HepG2 (cell line): Measurements from ENCODE around the gene CUL2. TPM values are rescaled to one million over a fixed set of nuclear protein-coding genes. Genes with fewer than 3 reads are reported as not detected.

Experiments
- ATF7 ChIP-seq, 2 experiments: fragments of 450-650 bp in 1 of 2; sonication (generic) in 1 of 2; formaldehyde crosslinking in 1 of 2; IDR thresholded peaks; 2 replicates each; pipeline versions ENCODE4 v1.4.0 to v1.6.1; 2016 to 2020; ENCODE audit warnings: antibody characterized with exemption in 1 of 2, mild to moderate bottlenecking in 1 of 2, missing genetic modification reagents in 1 of 2
- FOXA3 ChIP-seq: IDR thresholded peaks from 2 replicates; pipeline ENCODE4 v1.6.1; 2016; ENCODE audit warnings: missing genetic modification reagents, missing compliant biosample characterization
- HNRNPL ChIP-seq: fragments of 200-400 bp; formaldehyde crosslinking; IDR thresholded peaks from 2 replicates; pipeline ENCODE4 v1.6.1; 2017; ENCODE audit warnings: mild to moderate bottlenecking, low read depth, low read length
- TGIF2 ChIP-seq: IDR thresholded peaks from 2 replicates; pipeline ENCODE4 v1.6.1; 2016; ENCODE audit warnings: control low read depth, missing compliant biosample characterization
- TIGD3 ChIP-seq: sonication (generic); formaldehyde crosslinking; IDR thresholded peaks from 2 replicates; pipeline ENCODE4 v1.5.1; 2020; ENCODE audit warnings: mild to moderate bottlenecking, missing genetic modification reagents, borderline replicate concordance
- ZNF484 ChIP-seq: sonication (generic); formaldehyde crosslinking; IDR thresholded peaks from 2 replicates; pipeline ENCODE4 v1.5.1; 2020; ENCODE audit warnings: mild to moderate bottlenecking, low read depth, missing genetic modification reagents, borderline replicate concordance
- ZNF644 ChIP-seq: IDR thresholded peaks from 2 replicates; pipeline ENCODE4 v1.6.1; 2016; ENCODE audit warnings: low read depth
- ZNF646 ChIP-seq: sonication (generic); formaldehyde crosslinking; IDR thresholded peaks from 2 replicates; pipeline ENCODE4 v1.9.0; 2021; ENCODE audit warnings: mild to moderate bottlenecking, missing genetic modification reagents
- ZNF83 ChIP-seq: sonication (generic); formaldehyde crosslinking; IDR thresholded peaks from 2 replicates; pipeline ENCODE4 v1.4.0; 2020; ENCODE audit warnings: missing genetic modification reagents, mild to moderate bottlenecking, borderline replicate concordance
- polyA plus RNA-seq, 8 experiments: library from polyadenylated mRNA; depleted of rRNA in 3 of 8; stranded (reverse) in 7 of 8; unstranded in 1 of 8; fragments of >200 nt; fragmentation: Illumina TruSeq in 4 of 8; extraction: Trizol in 4 of 8; gene quantifications; 2 replicates each; pipeline versions ENCODE4 v1.2.1 to v1.2.3, GENCODE V29; 2011 to 2016; ENCODE audit warnings: low read depth in 4 of 8, missing spikeins in 1 of 8, mixed read lengths in 1 of 8; ENCODE audit not compliant: insufficient read depth in 1 of 8
- total RNA-seq, 5 experiments: library from RNA; depleted of rRNA; stranded (reverse); fragments of >200 nt; fragmentation: Illumina TruSeq; extraction: Trizol; gene quantifications; 2 replicates each; pipeline ENCODE4 v1.2.3, GENCODE V29; 2016; ENCODE audit warnings: low read depth in 1 of 5
- TF ChIP-seq, protein P1 (sequence below), 2 experiments: sonication (generic) in 1 of 2; formaldehyde crosslinking in 1 of 2; IDR thresholded peaks; 2 replicates each; pipeline versions ENCODE4 v1.4.0 to v1.6.1; 2016 to 2020; ENCODE audit warnings: borderline replicate concordance in 1 of 2, low read depth in 1 of 2, mild to moderate bottlenecking in 1 of 2, missing genetic modification reagents in 1 of 2
- TF ChIP-seq, protein P2 (sequence below): sonication (generic); formaldehyde crosslinking; IDR thresholded peaks from 2 replicates; pipeline ENCODE4 v1.5.0; 2020; ENCODE audit warnings: missing genetic modification reagents

CUL2 gene
- total and polyA plus RNA-seq, 2 of the 13 experiments (the other 11 are each of a cell fraction or from before 2014, with no cell fraction given) = 9.6 to 33.1 TPM

- TF ChIP-seq, protein P1, sequence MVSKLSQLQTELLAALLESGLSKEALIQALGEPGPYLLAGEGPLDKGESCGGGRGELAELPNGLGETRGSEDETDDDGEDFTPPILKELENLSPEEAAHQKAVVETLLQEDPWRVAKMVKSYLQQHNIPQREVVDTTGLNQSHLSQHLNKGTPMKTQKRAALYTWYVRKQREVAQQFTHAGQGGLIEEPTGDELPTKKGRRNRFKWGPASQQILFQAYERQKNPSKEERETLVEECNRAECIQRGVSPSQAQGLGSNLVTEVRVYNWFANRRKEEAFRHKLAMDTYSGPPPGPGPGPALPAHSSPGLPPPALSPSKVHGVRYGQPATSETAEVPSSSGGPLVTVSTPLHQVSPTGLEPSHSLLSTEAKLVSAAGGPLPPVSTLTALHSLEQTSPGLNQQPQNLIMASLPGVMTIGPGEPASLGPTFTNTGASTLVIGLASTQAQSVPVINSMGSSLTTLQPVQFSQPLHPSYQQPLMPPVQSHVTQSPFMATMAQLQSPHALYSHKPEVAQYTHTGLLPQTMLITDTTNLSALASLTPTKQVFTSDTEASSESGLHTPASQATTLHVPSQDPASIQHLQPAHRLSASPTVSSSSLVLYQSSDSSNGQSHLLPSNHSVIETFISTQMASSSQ (IDR thresholded peaks at IDR 0.05; ENCODE audit: low read depth) = no peak
- TF ChIP-seq, protein P1 (CRISPR knock-in tag; IDR thresholded peaks at IDR 0.05; ENCODE audit: borderline replicate concordance) = peak; percentile 76; the same call in 1 of the 2 replicates
- TF ChIP-seq FOXA3 (CRISPR knock-in tag) (peak; percentile 63), ZNF644 (0 out of 2 replicates have a peak, but pooled peaks have one; percentile 27), TGIF2 (peak; percentile 11; the same call in 1 of the 2 replicates), ZNF83 (CRISPR knock-in tag) (no peak; the same call in 1 of the 2 replicates), ZNF484 (CRISPR knock-in tag) (no peak), HNRNPL (0 out of 2 replicates have a peak, but pooled peaks have one; percentile 47), ATF7 (IDR thresholded peaks at IDR 0.05) (no peak), ATF7 (CRISPR knock-in tag; IDR thresholded peaks at IDR 0.05) (peak; percentile 21; the same call in 1 of the 2 replicates), TIGD3 (CRISPR knock-in tag) (no peak), ZNF646 (CRISPR knock-in tag) (no peak)
- TF ChIP-seq, protein P2, sequence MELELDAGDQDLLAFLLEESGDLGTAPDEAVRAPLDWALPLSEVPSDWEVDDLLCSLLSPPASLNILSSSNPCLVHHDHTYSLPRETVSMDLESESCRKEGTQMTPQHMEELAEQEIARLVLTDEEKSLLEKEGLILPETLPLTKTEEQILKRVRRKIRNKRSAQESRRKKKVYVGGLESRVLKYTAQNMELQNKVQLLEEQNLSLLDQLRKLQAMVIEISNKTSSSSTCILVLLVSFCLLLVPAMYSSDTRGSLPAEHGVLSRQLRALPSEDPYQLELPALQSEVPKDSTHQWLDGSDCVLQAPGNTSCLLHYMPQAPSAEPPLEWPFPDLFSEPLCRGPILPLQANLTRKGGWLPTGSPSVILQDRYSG = 0 out of 2 replicates have a peak, but pooled peaks have one; percentile 76
Observed at GRCh38 chr10:35126530-35127288, 36.6 kb upstream of the CUL2 start, which contains the start of gene CREM (continued).
